Measurements from ENCODE around the gene SPRR1A.

GRCh38 chr1:152941037-152941711 lies 42.7 kb upstream of the SPRR1A start:
- TF ChIP-seq, protein P1, sequence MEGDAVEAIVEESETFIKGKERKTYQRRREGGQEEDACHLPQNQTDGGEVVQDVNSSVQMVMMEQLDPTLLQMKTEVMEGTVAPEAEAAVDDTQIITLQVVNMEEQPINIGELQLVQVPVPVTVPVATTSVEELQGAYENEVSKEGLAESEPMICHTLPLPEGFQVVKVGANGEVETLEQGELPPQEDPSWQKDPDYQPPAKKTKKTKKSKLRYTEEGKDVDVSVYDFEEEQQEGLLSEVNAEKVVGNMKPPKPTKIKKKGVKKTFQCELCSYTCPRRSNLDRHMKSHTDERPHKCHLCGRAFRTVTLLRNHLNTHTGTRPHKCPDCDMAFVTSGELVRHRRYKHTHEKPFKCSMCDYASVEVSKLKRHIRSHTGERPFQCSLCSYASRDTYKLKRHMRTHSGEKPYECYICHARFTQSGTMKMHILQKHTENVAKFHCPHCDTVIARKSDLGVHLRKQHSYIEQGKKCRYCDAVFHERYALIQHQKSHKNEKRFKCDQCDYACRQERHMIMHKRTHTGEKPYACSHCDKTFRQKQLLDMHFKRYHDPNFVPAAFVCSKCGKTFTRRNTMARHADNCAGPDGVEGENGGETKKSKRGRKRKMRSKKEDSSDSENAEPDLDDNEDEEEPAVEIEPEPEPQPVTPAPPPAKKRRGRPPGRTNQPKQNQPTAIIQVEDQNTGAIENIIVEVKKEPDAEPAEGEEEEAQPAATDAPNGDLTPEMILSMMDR (IDR thresholded peaks at IDR 0.05; ENCODE audit: insufficient read depth, low read length) = no peak
- TF ChIP-seq SPI1 (IDR thresholded peaks at IDR 0.05; ENCODE audit: borderline replicate concordance, low read depth) = no peak
- TF ChIP-seq, protein P2, sequence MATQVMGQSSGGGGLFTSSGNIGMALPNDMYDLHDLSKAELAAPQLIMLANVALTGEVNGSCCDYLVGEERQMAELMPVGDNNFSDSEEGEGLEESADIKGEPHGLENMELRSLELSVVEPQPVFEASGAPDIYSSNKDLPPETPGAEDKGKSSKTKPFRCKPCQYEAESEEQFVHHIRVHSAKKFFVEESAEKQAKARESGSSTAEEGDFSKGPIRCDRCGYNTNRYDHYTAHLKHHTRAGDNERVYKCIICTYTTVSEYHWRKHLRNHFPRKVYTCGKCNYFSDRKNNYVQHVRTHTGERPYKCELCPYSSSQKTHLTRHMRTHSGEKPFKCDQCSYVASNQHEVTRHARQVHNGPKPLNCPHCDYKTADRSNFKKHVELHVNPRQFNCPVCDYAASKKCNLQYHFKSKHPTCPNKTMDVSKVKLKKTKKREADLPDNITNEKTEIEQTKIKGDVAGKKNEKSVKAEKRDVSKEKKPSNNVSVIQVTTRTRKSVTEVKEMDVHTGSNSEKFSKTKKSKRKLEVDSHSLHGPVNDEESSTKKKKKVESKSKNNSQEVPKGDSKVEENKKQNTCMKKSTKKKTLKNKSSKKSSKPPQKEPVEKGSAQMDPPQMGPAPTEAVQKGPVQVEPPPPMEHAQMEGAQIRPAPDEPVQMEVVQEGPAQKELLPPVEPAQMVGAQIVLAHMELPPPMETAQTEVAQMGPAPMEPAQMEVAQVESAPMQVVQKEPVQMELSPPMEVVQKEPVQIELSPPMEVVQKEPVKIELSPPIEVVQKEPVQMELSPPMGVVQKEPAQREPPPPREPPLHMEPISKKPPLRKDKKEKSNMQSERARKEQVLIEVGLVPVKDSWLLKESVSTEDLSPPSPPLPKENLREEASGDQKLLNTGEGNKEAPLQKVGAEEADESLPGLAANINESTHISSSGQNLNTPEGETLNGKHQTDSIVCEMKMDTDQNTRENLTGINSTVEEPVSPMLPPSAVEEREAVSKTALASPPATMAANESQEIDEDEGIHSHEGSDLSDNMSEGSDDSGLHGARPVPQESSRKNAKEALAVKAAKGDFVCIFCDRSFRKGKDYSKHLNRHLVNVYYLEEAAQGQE (IDR thresholded peaks at IDR 0.05; ENCODE audit: insufficient replicate concordance, low read depth) = no peak
- no peak for TF ChIP-seq POLR2AphosphoS5 (IDR thresholded peaks at IDR 0.05; ENCODE audit: low read depth)
- no peak for TF ChIP-seq GABPA (IDR thresholded peaks at IDR 0.05; ENCODE audit: low read depth)

All from HL-60 (cell line).